ENCODE data around the gene GNPDA1. TPM values are rescaled to one million over a fixed set of nuclear protein-coding genes. Genes with fewer than 3 reads are reported as not detected.
A peak's percentile ranks its signal among the peaks of the same experiment; 100 is the strongest.

The GNPDA1 gene
- total and polyA plus RNA-seq, 2 of the 4 experiments (the other 2 are of a cell fraction), result 23.1 to 60.6 TPM

- in situ Hi-C loops (cut with MboI; ENCODE audit: low sequenced_read_pairs), result no loop called here
- H2BK5ac ChIP-seq (ENCODE audit: low read depth, low read length, poor library complexity, severe bottlenecking), result peak within 1 kb of the TSS; percentile 70
- H3K79me1 ChIP-seq (ENCODE audit: low read depth in 1 of 2, low read length in 2 of 2), result peaks cover 11 to 38% of the 10 kb centered on the region in 2 experiments; a peak in 2 of 4 replicates
- H2AFZ ChIP-seq (replicated peaks; ENCODE audit: low read length, poor library complexity), result peak within 1 kb of the TSS; percentile 92
- peaks cover 3% of the 10 kb centered on the region; the same call in 1 of the 2 replicates for H3K9me1 ChIP-seq (ENCODE audit: insufficient read depth, low read length)
- H3K18ac ChIP-seq (ENCODE audit: low read depth, low read length), result peak within 1 kb of the TSS; percentile 77
- H4K8ac ChIP-seq (ENCODE audit: low read depth in 2 of 2, low read length in 2 of 2), result peak within 1 kb of the TSS; percentile 92 to 96
- no TSS peak for BruUV-seq (replicated peaks)
- dilution Hi-C loops (cut with HindIII; ENCODE audit: low sequenced_read_pairs, unreplicated experiment), result no loop called here
- ATAC-seq (ENCODE audit: low read depth) (peak; percentile 98), DNase-seq (peak; percentile 91)
- peak within 1 kb of the TSS; percentile 75 for H2BK120ac ChIP-seq (ENCODE audit: low read depth, low read length)
- TF ChIP-seq, protein P1, sequence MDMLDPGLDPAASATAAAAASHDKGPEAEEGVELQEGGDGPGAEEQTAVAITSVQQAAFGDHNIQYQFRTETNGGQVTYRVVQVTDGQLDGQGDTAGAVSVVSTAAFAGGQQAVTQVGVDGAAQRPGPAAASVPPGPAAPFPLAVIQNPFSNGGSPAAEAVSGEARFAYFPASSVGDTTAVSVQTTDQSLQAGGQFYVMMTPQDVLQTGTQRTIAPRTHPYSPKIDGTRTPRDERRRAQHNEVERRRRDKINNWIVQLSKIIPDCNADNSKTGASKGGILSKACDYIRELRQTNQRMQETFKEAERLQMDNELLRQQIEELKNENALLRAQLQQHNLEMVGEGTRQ (IDR thresholded peaks at IDR 0.05; ENCODE audit: low read depth, low read length), result peak; percentile 54; the same call in 1 of the 2 replicates
- TF ChIP-seq MXI1 (IDR thresholded peaks at IDR 0.05; ENCODE audit: borderline replicate concordance, low read depth, low read length) (0 out of 2 replicates have a peak, but pooled peaks have one; percentile 21), RFX5 (IDR thresholded peaks at IDR 0.05; ENCODE audit: low read depth, low read length) (no peak), FOS (IDR thresholded peaks at IDR 0.05; ENCODE audit: low read depth, low read length) (no peak), POLR2A (IDR thresholded peaks at IDR 0.05; ENCODE audit: low read depth, low read length) (peak; percentile 94)
- TF ChIP-seq, protein P2, sequence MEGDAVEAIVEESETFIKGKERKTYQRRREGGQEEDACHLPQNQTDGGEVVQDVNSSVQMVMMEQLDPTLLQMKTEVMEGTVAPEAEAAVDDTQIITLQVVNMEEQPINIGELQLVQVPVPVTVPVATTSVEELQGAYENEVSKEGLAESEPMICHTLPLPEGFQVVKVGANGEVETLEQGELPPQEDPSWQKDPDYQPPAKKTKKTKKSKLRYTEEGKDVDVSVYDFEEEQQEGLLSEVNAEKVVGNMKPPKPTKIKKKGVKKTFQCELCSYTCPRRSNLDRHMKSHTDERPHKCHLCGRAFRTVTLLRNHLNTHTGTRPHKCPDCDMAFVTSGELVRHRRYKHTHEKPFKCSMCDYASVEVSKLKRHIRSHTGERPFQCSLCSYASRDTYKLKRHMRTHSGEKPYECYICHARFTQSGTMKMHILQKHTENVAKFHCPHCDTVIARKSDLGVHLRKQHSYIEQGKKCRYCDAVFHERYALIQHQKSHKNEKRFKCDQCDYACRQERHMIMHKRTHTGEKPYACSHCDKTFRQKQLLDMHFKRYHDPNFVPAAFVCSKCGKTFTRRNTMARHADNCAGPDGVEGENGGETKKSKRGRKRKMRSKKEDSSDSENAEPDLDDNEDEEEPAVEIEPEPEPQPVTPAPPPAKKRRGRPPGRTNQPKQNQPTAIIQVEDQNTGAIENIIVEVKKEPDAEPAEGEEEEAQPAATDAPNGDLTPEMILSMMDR (conservative IDR thresholded peaks at IDR 0.05; ENCODE audit: low read depth, low read length), result peak; percentile 92
- no peaks in the 10 kb centered on the region for H3K9me3 ChIP-seq (ENCODE audit: control insufficient read depth, insufficient read depth, low read length)
- peak within 1 kb of the TSS; percentile 63 for H3K23ac ChIP-seq (ENCODE audit: low read depth, low read length)
- H3K27me3 ChIP-seq (ENCODE audit: control insufficient read depth, insufficient read depth, low read length), result no peaks in the 10 kb centered on the region
- H3K9ac ChIP-seq (ENCODE audit: low read depth, low read length), result peak within 1 kb of the TSS; percentile 88
- 0 out of 2 replicates have a peak within 1 kb of the TSS, but pooled peaks have one; percentile 14 for H2BK20ac ChIP-seq (ENCODE audit: low read depth, low read length)
- H3K14ac ChIP-seq (replicated peaks; ENCODE audit: low read depth, low read length), result peak within 1 kb of the TSS; percentile 88
- H2BK15ac ChIP-seq (ENCODE audit: low read depth, low read length), result peak within 1 kb of the TSS; percentile 91; the same call in 2 of the 3 replicates
- peak within 1 kb of the TSS; percentile 85 for H3K4ac ChIP-seq (ENCODE audit: low read depth, low read length)
- intact Hi-C loops (cut with micrococcal nuclease), result no loop called here
- peak within 1 kb of the TSS; percentile 96 for H3K4me2 ChIP-seq (ENCODE audit: low read depth, low read length)
- peaks cover 5% of the 10 kb centered on the region; the same call in 1 of the 2 replicates for H3K36me3 ChIP-seq (ENCODE audit: control insufficient read depth, insufficient read depth, low read length)
- ChIA-PET POLR2A (ENCODE audit: unreplicated experiment) (interaction anchor here (0.6 kb wide), 1 partner anchor 10 kb away, joined by 3 read pairs; no protein-coding TSS in a partner anchor), CTCF (interaction anchor here (0.5 to 4.3 kb wide), 15 partner anchors 9 to 505 kb away, joined by 3 to 28 read pairs (median 4); partner anchors contain the start of genes HDAC3 and RELL2)
- H2AK5ac ChIP-seq (ENCODE audit: low read depth, low read length), result peak within 1 kb of the TSS; percentile 18
- H3K4me1 ChIP-seq (ENCODE audit: control insufficient read depth, insufficient read depth, low read length), result peaks cover 8% of the 10 kb centered on the region; the same call in 1 of the 2 replicates
- 1% methylated on average over 30 of the region's 63 CpGs; no CpG with 5 or more reads in 1 of the 2 experiments for WGBS, 2 experiments (ENCODE audit: extremely low coverage in 2 of 2, insufficient read length in 1 of 2)
- H3K56ac ChIP-seq (ENCODE audit: extremely low read depth, insufficient read depth, low read length), result peak within 1 kb of the TSS; percentile 82
- peak within 1 kb of the TSS; percentile 82 for H3K27ac ChIP-seq (ENCODE audit: insufficient read depth, low read length)
- H2AK9ac ChIP-seq (replicated peaks; ENCODE audit: low read depth, low read length, poor library complexity), result peak within 1 kb of the TSS; percentile 96
- H4K5ac ChIP-seq (ENCODE audit: low read depth, low read length), result peak within 1 kb of the TSS; percentile 99
- H4K20me1 ChIP-seq (ENCODE audit: insufficient read depth, low read length), result peaks cover 7% of the 10 kb centered on the region; the same call in 1 of the 2 replicates
- H4K91ac ChIP-seq (ENCODE audit: insufficient read depth, low read depth, low read length), result peak within 1 kb of the TSS; percentile 82
- H3K4me3 ChIP-seq (ENCODE audit: insufficient read depth, low read depth, low read length), result peak within 1 kb of the TSS; percentile 62
These were observed 43.8 kb downstream of the GNPDA1 start, which contains the start of gene RNF14 for GRCh38 chr5:141968914-141969608. Gene RNF14, plus strand, starts transcription at chr5:141969105. Its CDS starts 4,484 bp downstream, at chr5:141973589.
